GM19193 (cell line): Measurements from ENCODE around the gene ACAD8.

Experiments used
- POLR2A ChIP-seq: IDR thresholded peaks from 4 replicates; pipeline ENCODE4 v1.6.1; 2011; ENCODE audit not compliant: insufficient read depth, insufficient read length; ENCODE audit errors: extremely low read depth

The ACAD8 gene

GRCh38 chr11:134273317-134273712 lies 19.9 kb downstream of the ACAD8 start:
- TF ChIP-seq POLR2A = no peak

- TF ChIP-seq POLR2A = no peak
These were observed 21.8 kb downstream of the ACAD8 start for GRCh38 chr11:134275188-134275533.

- no peak for TF ChIP-seq POLR2A
These were observed 22.4 kb downstream of the ACAD8 start, which contains the start of gene GLB1L3 for GRCh38 chr11:134275534-134276395. Gene GLB1L3 (plus strand): TSS chr11:134276379. CDS start chr11:134276741, 362 bp downstream.

GRCh38 chr11:134276396-134277182 lies 23.2 kb downstream of the ACAD8 start:
- TF ChIP-seq POLR2A = no peak

- TF ChIP-seq POLR2A = no peak
These were observed 24.0 kb downstream of the ACAD8 start for GRCh38 chr11:134277183-134278001.

GRCh38 chr11:134278356-134278755 lies 25.0 kb downstream of the ACAD8 start:
- no peak for TF ChIP-seq POLR2A

- no peak for TF ChIP-seq POLR2A
These were observed 29.0 kb downstream of the ACAD8 start for GRCh38 chr11:134282121-134283045.

- TF ChIP-seq POLR2A = no peak
These were observed 30.3 kb downstream of the ACAD8 start for GRCh38 chr11:134283461-134284230.

- TF ChIP-seq POLR2A = no peak
These were observed 34.2 kb downstream of the ACAD8 start for GRCh38 chr11:134287561-134287960.

GRCh38 chr11:134288486-134288885 lies 35.1 kb downstream of the ACAD8 start:
- no peak for TF ChIP-seq POLR2A

- no peak for TF ChIP-seq POLR2A
These were observed 35.8 kb downstream of the ACAD8 start for GRCh38 chr11:134289167-134289566.

- TF ChIP-seq POLR2A = no peak
These were observed 36.4 kb downstream of the ACAD8 start for GRCh38 chr11:134289789-134290188.

- no peak for TF ChIP-seq POLR2A
These were observed 37.3 kb downstream of the ACAD8 start for GRCh38 chr11:134290646-134291045.
